Ovary (tissue), 3 donors: ENCODE results near the gene LRFN2.
A peak's percentile ranks its signal among the peaks of the same experiment; 100 is the strongest.

Experiments used
- EP300 ChIP-seq: sonication (generic); formaldehyde crosslinking; IDR thresholded peaks from one replicate; pipeline ENCODE4 v1.6.1; 2017; ENCODE audit warnings: antibody characterized with exemption
- TF ChIP-seq, protein P1 (sequence below), 3 donors: fragments of 450-650 bp in 2 of 3; fragments of 200-600 bp in 1 of 3; IDR thresholded peaks; one replicate each; pipeline versions ENCODE4 v1.5.1 to v1.8.0; 2016 to 2022; ENCODE audit warnings: antibody characterized with exemption in 3 of 3, mild to moderate bottlenecking in 1 of 3
- donor health status: DM: no; HTN: no; CAD: no.

DNA sequence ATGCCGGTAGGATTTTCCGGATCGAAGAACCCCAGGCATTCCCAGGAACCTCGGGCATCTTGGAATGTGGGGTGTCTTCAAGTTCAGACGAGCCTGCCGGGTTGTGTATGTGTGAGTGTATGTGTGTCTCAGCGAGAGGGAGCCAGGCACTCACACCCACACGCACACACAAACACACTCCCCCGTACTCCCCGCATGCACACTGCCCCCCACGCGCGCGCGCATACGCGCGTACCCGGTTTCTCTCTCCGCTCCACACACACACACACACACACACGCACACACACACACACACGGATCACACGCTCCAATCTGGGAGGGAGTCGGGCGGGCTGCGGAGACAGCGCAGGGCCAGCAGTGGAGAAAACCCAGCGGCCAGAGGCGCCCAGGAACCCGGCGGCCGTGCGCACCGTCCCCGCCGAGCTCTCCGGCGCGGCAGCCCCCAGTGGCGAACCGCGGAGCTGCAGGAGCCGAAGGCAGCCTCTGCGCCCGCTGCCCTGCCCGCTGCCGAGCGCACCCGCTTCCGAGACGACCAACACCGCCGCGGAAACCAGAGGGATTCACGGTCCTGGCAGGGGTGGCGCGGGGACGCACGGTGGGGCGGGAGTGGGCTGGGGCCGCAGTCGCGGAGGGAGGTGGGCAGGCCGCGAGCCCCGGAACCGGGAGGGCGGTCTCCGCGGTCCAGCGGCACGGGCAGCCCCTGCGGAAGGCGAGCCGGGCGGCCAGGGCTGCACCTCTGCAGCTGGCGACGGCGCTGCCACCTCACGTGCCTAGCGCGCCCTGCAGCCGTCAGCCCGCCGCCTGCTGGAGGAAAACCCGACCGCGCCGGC lies at the start of gene LRFN2:
- TF ChIP-seq, protein P1, sequence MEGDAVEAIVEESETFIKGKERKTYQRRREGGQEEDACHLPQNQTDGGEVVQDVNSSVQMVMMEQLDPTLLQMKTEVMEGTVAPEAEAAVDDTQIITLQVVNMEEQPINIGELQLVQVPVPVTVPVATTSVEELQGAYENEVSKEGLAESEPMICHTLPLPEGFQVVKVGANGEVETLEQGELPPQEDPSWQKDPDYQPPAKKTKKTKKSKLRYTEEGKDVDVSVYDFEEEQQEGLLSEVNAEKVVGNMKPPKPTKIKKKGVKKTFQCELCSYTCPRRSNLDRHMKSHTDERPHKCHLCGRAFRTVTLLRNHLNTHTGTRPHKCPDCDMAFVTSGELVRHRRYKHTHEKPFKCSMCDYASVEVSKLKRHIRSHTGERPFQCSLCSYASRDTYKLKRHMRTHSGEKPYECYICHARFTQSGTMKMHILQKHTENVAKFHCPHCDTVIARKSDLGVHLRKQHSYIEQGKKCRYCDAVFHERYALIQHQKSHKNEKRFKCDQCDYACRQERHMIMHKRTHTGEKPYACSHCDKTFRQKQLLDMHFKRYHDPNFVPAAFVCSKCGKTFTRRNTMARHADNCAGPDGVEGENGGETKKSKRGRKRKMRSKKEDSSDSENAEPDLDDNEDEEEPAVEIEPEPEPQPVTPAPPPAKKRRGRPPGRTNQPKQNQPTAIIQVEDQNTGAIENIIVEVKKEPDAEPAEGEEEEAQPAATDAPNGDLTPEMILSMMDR (IDR thresholded peaks at IDR 0.05) = peak; percentile 37 to 86 (median 81)
- TF ChIP-seq EP300 = no peak
